IMR-90 (cell line): ENCODE measurements around the gene ABR. TPM values are rescaled to one million over a fixed set of nuclear protein-coding genes. Genes with fewer than 3 reads are reported as not detected.
A peak's percentile ranks its signal among the peaks of the same experiment; 100 is the strongest.

Experiments used
- ATAC-seq: fragments of 200-7000 bp; cut with Tn5 transposase; 2 replicates; pipeline ENCODE4 v1.9.1; 2020; ENCODE audit warnings: low read depth, mild to moderate bottlenecking, moderate library complexity
- BruUV-seq: library from RNA; stranded (reverse); fragments of 400-500 nt; replicated peaks from 2 replicates; lab custom pipeline; 2021; lab: Mats Ljungman, UMichigan
- CTCF ChIA-PET: fragments of 300-600 bp; formaldehyde crosslinking; extraction: SDS; loops from one replicate; lab custom pipeline; 2021; ENCODE audit warnings: antibody characterized with exemption; lab: Yijun Ruan, JAX
- POLR2A ChIA-PET: fragments of 300-600 bp; sonication (Branson Sonifier 250); formaldehyde crosslinking; loops from one replicate; lab custom pipeline; 2022; ENCODE audit warnings: antibody characterized with exemption; ENCODE audit not compliant: unreplicated experiment; lab: Charles Lee
- DNase-seq: peaks from one replicate; pipeline ENCODE4 v3.0.0; 2013
- H2AFZ ChIP-seq: replicated peaks from 2 replicates; pipeline ENCODE3; 2013; ENCODE audit warnings: low read length, mild to moderate bottlenecking; ENCODE audit not compliant: poor library complexity
- H2AK5ac ChIP-seq: 2 replicates; pipeline ENCODE4 v1.6.1; 2013; ENCODE audit warnings: low read depth, low read length, inconsistent platforms
- H2AK9ac ChIP-seq: replicated peaks from 2 replicates; pipeline ENCODE3; 2013; ENCODE audit warnings: mild to moderate bottlenecking, low read depth, low read length, moderate library complexity; ENCODE audit not compliant: poor library complexity
- H2BK120ac ChIP-seq: 2 replicates; pipeline ENCODE4 v1.6.1; 2013; ENCODE audit warnings: low read depth, low read length, inconsistent platforms
- H2BK15ac ChIP-seq: 3 replicates; pipeline ENCODE4 v1.6.1; 2013; ENCODE audit warnings: low read depth, low read length, inconsistent platforms
- H2BK20ac ChIP-seq: 2 replicates; pipeline ENCODE4 v1.6.1; 2013; ENCODE audit warnings: low read depth, mild to moderate bottlenecking, inconsistent platforms, low read length, moderate library complexity
- H2BK5ac ChIP-seq: 2 replicates; pipeline ENCODE4 v1.6.1; 2013; ENCODE audit warnings: mild to moderate bottlenecking, low read depth, low read length, inconsistent platforms; ENCODE audit not compliant: poor library complexity, severe bottlenecking
- H3K14ac ChIP-seq: replicated peaks from 2 replicates; pipeline ENCODE4 v1.6.1; 2013; ENCODE audit warnings: low read depth, low read length, inconsistent platforms
- H3K18ac ChIP-seq: 2 replicates; pipeline ENCODE4 v1.6.1; 2013; ENCODE audit warnings: low read depth, low read length, control low read depth
- H3K23ac ChIP-seq: 2 replicates; pipeline ENCODE4 v1.6.1; 2013; ENCODE audit warnings: low read depth, low read length, inconsistent platforms
- H3K27ac ChIP-seq: 2 replicates; pipeline ENCODE4 v1.5.1; 2013; ENCODE audit warnings: mild to moderate bottlenecking, control low read depth, low read length; ENCODE audit not compliant: insufficient read depth
- H3K27me3 ChIP-seq: 2 replicates; pipeline ENCODE4 v1.6.1; 2013; ENCODE audit warnings: low read length; ENCODE audit not compliant: control insufficient read depth, insufficient read depth
- H3K36me3 ChIP-seq: 2 replicates; pipeline ENCODE4 v1.6.1; 2013; ENCODE audit warnings: low read length, mixed read lengths; ENCODE audit not compliant: control insufficient read depth, insufficient read depth
- H3K4ac ChIP-seq: 2 replicates; pipeline ENCODE4 v1.6.1; 2013; ENCODE audit warnings: low read depth, low read length, inconsistent platforms
- H3K4me1 ChIP-seq: 2 replicates; pipeline ENCODE4 v1.6.1; 2013; ENCODE audit warnings: low read length, mixed read lengths; ENCODE audit not compliant: control insufficient read depth, insufficient read depth
- H3K4me2 ChIP-seq: 2 replicates; pipeline ENCODE4 v1.6.1; 2013; ENCODE audit warnings: low read depth, mild to moderate bottlenecking, control low read depth, low read length, moderate library complexity
- H3K4me3 ChIP-seq: 2 replicates; pipeline ENCODE4 v1.5.1; 2013; ENCODE audit warnings: low read depth, mild to moderate bottlenecking, control low read depth, low read length, moderate library complexity; ENCODE audit not compliant: insufficient read depth
- H3K56ac ChIP-seq: 2 replicates; pipeline ENCODE4 v1.6.1; 2013; ENCODE audit warnings: low read length, inconsistent platforms; ENCODE audit not compliant: insufficient read depth; ENCODE audit errors: extremely low read depth
- H3K79me1 ChIP-seq, 2 experiments: 2 replicates each; pipeline ENCODE4 v1.6.1; 2013; ENCODE audit warnings: low read length in 2 of 2, inconsistent platforms in 1 of 2, low read depth in 1 of 2
- H3K9ac ChIP-seq: 2 replicates; pipeline ENCODE4 v1.6.1; 2013; ENCODE audit warnings: low read depth, low read length, control low read depth
- H3K9me1 ChIP-seq: 2 replicates; pipeline ENCODE4 v1.6.1; 2013; ENCODE audit warnings: low read length, inconsistent platforms; ENCODE audit not compliant: insufficient read depth
- H3K9me3 ChIP-seq: 2 replicates; pipeline ENCODE4 v1.6.1; 2013; ENCODE audit warnings: low read length; ENCODE audit not compliant: control insufficient read depth, insufficient read depth
- H4K20me1 ChIP-seq: 2 replicates; pipeline ENCODE4 v1.6.1; 2013; ENCODE audit warnings: low read length, inconsistent platforms; ENCODE audit not compliant: insufficient read depth
- H4K5ac ChIP-seq: 2 replicates; pipeline ENCODE4 v1.6.1; 2013; ENCODE audit warnings: mild to moderate bottlenecking, low read depth, low read length, control low read depth
- H4K8ac ChIP-seq, 2 experiments: 2 replicates each; pipeline ENCODE4 v1.6.1; 2013; ENCODE audit warnings: low read depth in 2 of 2, low read length in 2 of 2, control low read depth in 1 of 2, inconsistent platforms in 1 of 2
- H4K91ac ChIP-seq: 2 replicates; pipeline ENCODE4 v1.6.1; 2013; ENCODE audit warnings: low read depth, low read length, inconsistent platforms; ENCODE audit not compliant: insufficient read depth
- BHLHE40 ChIP-seq: fragments of 150-350 bp; IDR thresholded peaks from 2 replicates; pipeline ENCODE4 v1.6.1; 2016; ENCODE audit warnings: mild to moderate bottlenecking, low read depth, low read length
- CHD1 ChIP-seq: IDR thresholded peaks from 2 replicates; pipeline ENCODE4 v1.6.1; 2012; ENCODE audit warnings: low read depth, low read length, improper control_type of control experiment
- FOS ChIP-seq: fragments of 150-350 bp; IDR thresholded peaks from 2 replicates; pipeline ENCODE4 v1.6.1; 2016; ENCODE audit warnings: low read depth, low read length
- MAZ ChIP-seq: IDR thresholded peaks from 2 replicates; pipeline ENCODE4 v1.6.1; 2012; ENCODE audit warnings: low read depth, mild to moderate bottlenecking, low read length, improper control_type of control experiment, moderate library complexity, borderline replicate concordance
- NFE2L2 ChIP-seq: fragments of 150-350 bp; IDR thresholded peaks from 2 replicates; pipeline ENCODE4 v1.6.1; 2016; ENCODE audit warnings: low read depth, mild to moderate bottlenecking, low read length
- POLR2A ChIP-seq: IDR thresholded peaks from 2 replicates; pipeline ENCODE4 v1.6.1; 2012; ENCODE audit warnings: mild to moderate bottlenecking, low read depth, low read length
- RAD21 ChIP-seq: IDR thresholded peaks from 2 replicates; pipeline ENCODE4 v1.6.1; 2012; ENCODE audit warnings: low read length, improper control_type of control experiment
- RCOR1 ChIP-seq: IDR thresholded peaks from 2 replicates; pipeline ENCODE4 v1.6.1; 2012; ENCODE audit warnings: mild to moderate bottlenecking, low read length, improper control_type of control experiment; ENCODE audit not compliant: insufficient replicate concordance
- SMC3 ChIP-seq: fragments of 150-350 bp; IDR thresholded peaks from 2 replicates; pipeline ENCODE4 v1.6.1; 2016; ENCODE audit warnings: low read depth, mild to moderate bottlenecking, antibody characterized with exemption, low read length, moderate library complexity
- WGBS, 2 experiments: methylation state at CpG; one replicate each; pipeline versions ENCODE4 v1.1.5 to v1.1.7; 2013; ENCODE audit warnings: missing lambda C conversion rate in 2 of 2; ENCODE audit not compliant: insufficient read length in 1 of 2; ENCODE audit errors: extremely low coverage in 2 of 2; 5-methylcytosine and 5-hydroxymethylcytosine counted together
- dilution Hi-C: fragments of 300-500 bp; cut with HindIII; formaldehyde crosslinking; loops from one replicate; pipeline ENCODE4 v1.14.3; 2018; ENCODE audit warnings: low sequenced_read_pairs; ENCODE audit not compliant: unreplicated experiment
- in situ Hi-C: fragments of 300-500 bp; cut with MboI; formaldehyde crosslinking; loops from 3 replicates; pipeline ENCODE4 v1.14.3; 2019; ENCODE audit warnings: low sequenced_read_pairs, inconsistent platforms, mixed read lengths
- intact Hi-C: fragments of 100-400 bp; cut with micrococcal nuclease; formaldehyde crosslinking; loops from 2 replicates; pipeline ENCODE4 v1.10.0; 2022
- polyA plus RNA-seq, 3 experiments: library from polyadenylated mRNA; depleted of rRNA; stranded (reverse); fragments of >200 nt; gene quantifications; 2 replicates each; pipeline ENCODE4 v1.2.3, GENCODE V29; 2012; ENCODE audit warnings: low replicate concordance in 1 of 3
- total RNA-seq: library from RNA; depleted of rRNA; stranded (reverse); fragments of >200 nt; gene quantifications from 2 replicates; pipeline ENCODE4 v1.2.3, GENCODE V29; 2012
- TF ChIP-seq, protein P1 (sequence below): conservative IDR thresholded peaks from 2 replicates; pipeline ENCODE4 v1.5.1; 2012; ENCODE audit warnings: mild to moderate bottlenecking, low read depth, low read length, improper control_type of control experiment
- TF ChIP-seq, protein P2 (sequence below): fragments of 150-350 bp; IDR thresholded peaks from 2 replicates; pipeline ENCODE4 v1.6.1; 2017; ENCODE audit warnings: mild to moderate bottlenecking, antibody characterized with exemption, low read length, low read depth

The ABR gene
- total and polyA plus RNA-seq, 2 of the 4 experiments (the other 2 are of a cell fraction) = 28.3 to 79.7 TPM

DNA sequence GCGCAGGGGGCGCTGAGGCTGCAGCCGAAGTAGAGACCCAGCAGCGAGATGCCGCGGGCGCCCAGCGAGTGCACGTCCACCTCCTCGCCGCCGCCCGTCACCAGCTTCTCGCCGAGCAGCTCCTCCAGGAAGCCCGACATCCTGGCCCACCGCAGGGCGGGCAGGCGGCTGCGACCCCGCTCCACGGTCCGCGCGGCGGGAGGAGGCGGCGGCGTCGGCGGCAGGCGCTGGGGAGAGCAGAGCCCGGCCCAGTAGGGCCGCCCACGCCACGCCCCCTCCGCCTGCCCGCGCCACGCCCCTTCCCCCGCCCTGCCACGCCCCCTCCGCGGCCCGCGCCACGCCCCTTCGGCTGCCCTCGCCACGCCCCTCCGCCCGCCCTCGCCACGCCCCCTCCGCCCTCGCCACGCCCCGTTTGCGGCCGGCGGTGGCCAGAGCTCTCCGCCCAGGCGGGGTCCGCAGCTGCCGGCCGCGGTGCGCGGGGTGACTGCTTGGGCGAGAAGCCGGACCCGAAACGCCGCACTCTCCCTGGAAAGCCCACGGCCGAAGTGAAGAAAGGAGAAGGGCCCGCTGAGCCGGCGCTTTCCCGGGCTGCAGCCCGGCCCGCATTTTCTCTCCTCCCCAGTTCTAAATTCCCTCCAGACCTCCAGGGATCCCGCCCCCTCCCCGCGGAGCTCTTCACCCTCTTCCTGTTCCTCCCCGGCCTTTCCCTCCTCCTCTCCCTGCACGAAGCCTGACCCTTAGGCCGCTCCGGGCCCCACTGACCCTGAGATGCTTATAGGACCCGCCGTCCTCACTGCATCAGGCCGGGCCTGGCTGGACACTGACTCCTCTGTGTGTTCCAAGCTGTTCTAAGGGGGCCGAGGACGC is 200.0 kb downstream of the ABR start, which contains the start of gene NXN:
Gene NXN (minus strand): TSS at position 238 of the 867 bp plus-strand sequence.
- BruUV-seq = no TSS peak
- peak within 1 kb of the TSS; percentile 93 for H2AFZ ChIP-seq
- H3K79me1 ChIP-seq = peaks cover 6 to 26% of the 10 kb centered on the region in 2 experiments; a peak in 3 of 4 replicates
- H4K91ac ChIP-seq = no peak within 1 kb of the TSS; the same call in 1 of the 2 replicates
- H2BK120ac ChIP-seq = peak within 1 kb of the TSS; percentile 65
- peak within 1 kb of the TSS; percentile 100 for H3K4me3 ChIP-seq
- H4K5ac ChIP-seq = peak within 1 kb of the TSS; percentile 42; the same call in 1 of the 2 replicates
- peaks cover 12% of the 10 kb centered on the region for H3K4me1 ChIP-seq
- ChIA-PET POLR2A (interaction anchor here (0.6 kb wide), 2 partner anchors 101 to 192 kb away, joined by 5 to 22 read pairs; no protein-coding TSS in a partner anchor), CTCF (interaction anchor here (0.6 to 1.9 kb wide), 5 partner anchors 63 to 277 kb away, joined by 3 to 14 read pairs (median 7); partner anchors contain the start of genes GLOD4 and MRM3)
- H2BK5ac ChIP-seq = peak within 1 kb of the TSS; percentile 68
- H2BK15ac ChIP-seq = no peak within 1 kb of the TSS
- H4K8ac ChIP-seq = peak within 1 kb of the TSS in 1 of 2 experiments; percentile 63; a peak in 2 of 4 replicates
- peak; percentile 86 for ATAC-seq
- no peaks in the 10 kb centered on the region for H3K9me3 ChIP-seq
- peak within 1 kb of the TSS; percentile 98 for H2AK9ac ChIP-seq
- H2BK20ac ChIP-seq = no peak within 1 kb of the TSS
- peak; percentile 65 for DNase-seq
- intact Hi-C loops = loop anchor here (2.0 to 5.0 kb wide), 5 partner anchors 47 to 567 kb away; partner anchors contain the start of gene TLCD3A
- H3K14ac ChIP-seq = no peak within 1 kb of the TSS
- peak within 1 kb of the TSS; percentile 91 for H3K27ac ChIP-seq
- H3K4me2 ChIP-seq = peak within 1 kb of the TSS; percentile 67
- H3K56ac ChIP-seq = 0 out of 2 replicates have a peak within 1 kb of the TSS, but pooled peaks have one; percentile 32
- dilution Hi-C loops = loop anchor here (25.0 kb wide), 1 partner anchor 192 kb away; the partner anchor contains the start of genes GLOD4 and MRM3
- H3K27me3 ChIP-seq = no peaks in the 10 kb centered on the region
- peak within 1 kb of the TSS; percentile 96 for H3K9ac ChIP-seq
- H3K23ac ChIP-seq = 0 out of 2 replicates have a peak within 1 kb of the TSS, but pooled peaks have one; percentile 41
- in situ Hi-C loops = loop anchor here (5.0 kb wide), 1 partner anchor 192 kb away; no protein-coding TSS in a partner anchor
- 0 out of 2 replicates have a peak, but pooled peaks cover 6% of the 10 kb centered on the region for H3K9me1 ChIP-seq
- peak within 1 kb of the TSS; percentile 80 for H3K4ac ChIP-seq
- peak within 1 kb of the TSS; percentile 64 for H2AK5ac ChIP-seq
- no peak within 1 kb of the TSS; the same call in 1 of the 2 replicates for H3K18ac ChIP-seq
- H4K20me1 ChIP-seq = peaks cover 38% of the 10 kb centered on the region
- peaks cover 4% of the 10 kb centered on the region; the same call in 1 of the 2 replicates for H3K36me3 ChIP-seq
- WGBS, 2 experiments = 0% methylated on average over 57 of the region's 94 CpGs; no CpG with 5 or more reads in 1 of the 2 experiments
- no peak for TF ChIP-seq RCOR1
- TF ChIP-seq CHD1 = 0 out of 2 replicates have a peak, but pooled peaks have one; percentile 71
- no peak for TF ChIP-seq BHLHE40
- TF ChIP-seq, protein P1, sequence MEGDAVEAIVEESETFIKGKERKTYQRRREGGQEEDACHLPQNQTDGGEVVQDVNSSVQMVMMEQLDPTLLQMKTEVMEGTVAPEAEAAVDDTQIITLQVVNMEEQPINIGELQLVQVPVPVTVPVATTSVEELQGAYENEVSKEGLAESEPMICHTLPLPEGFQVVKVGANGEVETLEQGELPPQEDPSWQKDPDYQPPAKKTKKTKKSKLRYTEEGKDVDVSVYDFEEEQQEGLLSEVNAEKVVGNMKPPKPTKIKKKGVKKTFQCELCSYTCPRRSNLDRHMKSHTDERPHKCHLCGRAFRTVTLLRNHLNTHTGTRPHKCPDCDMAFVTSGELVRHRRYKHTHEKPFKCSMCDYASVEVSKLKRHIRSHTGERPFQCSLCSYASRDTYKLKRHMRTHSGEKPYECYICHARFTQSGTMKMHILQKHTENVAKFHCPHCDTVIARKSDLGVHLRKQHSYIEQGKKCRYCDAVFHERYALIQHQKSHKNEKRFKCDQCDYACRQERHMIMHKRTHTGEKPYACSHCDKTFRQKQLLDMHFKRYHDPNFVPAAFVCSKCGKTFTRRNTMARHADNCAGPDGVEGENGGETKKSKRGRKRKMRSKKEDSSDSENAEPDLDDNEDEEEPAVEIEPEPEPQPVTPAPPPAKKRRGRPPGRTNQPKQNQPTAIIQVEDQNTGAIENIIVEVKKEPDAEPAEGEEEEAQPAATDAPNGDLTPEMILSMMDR = peak; percentile 37
- peak; percentile 46 for TF ChIP-seq RAD21
- TF ChIP-seq POLR2A = no peak
- no peak for TF ChIP-seq NFE2L2
- TF ChIP-seq, protein P2, sequence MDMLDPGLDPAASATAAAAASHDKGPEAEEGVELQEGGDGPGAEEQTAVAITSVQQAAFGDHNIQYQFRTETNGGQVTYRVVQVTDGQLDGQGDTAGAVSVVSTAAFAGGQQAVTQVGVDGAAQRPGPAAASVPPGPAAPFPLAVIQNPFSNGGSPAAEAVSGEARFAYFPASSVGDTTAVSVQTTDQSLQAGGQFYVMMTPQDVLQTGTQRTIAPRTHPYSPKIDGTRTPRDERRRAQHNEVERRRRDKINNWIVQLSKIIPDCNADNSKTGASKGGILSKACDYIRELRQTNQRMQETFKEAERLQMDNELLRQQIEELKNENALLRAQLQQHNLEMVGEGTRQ = no peak
- no peak for TF ChIP-seq FOS
- TF ChIP-seq MAZ = peak; percentile 47; the same call in 1 of the 2 replicates
- TF ChIP-seq SMC3 = peak; percentile 2; the same call in 1 of the 2 replicates
